Keratinocyte (primary cell): Measurements from ENCODE around the gene NDUFS6.
"Not testable (repeated sequence)": the region's sequence is repeated elsewhere in the genome, so short reads cannot be mapped to it uniquely, and the experiment has no call there.

ENCODE experiments used
- CTCF ChIP-seq, 3 experiments: IDR thresholded peaks in 1 of 3; conservative IDR thresholded peaks in 1 of 3; optimal IDR thresholded peaks in 1 of 3; 2 replicates in 2 of 3; 3 replicates in 1 of 3; pipeline versions ENCODE3 to v1.5.1; 2011; ENCODE audit warnings: low read length in 3 of 3, mild to moderate bottlenecking in 3 of 3, moderate library complexity in 2 of 3, control low read depth in 1 of 3, inconsistent platforms in 1 of 3; ENCODE audit not compliant: insufficient read depth in 2 of 3; ENCODE audit errors: extremely low read depth in 1 of 3
- EZH2 ChIP-seq: IDR thresholded peaks from one replicate; pipeline ENCODE4 v1.6.1; 2012; ENCODE audit warnings: inconsistent platforms, mild to moderate bottlenecking, low read length, moderate library complexity

DNA sequence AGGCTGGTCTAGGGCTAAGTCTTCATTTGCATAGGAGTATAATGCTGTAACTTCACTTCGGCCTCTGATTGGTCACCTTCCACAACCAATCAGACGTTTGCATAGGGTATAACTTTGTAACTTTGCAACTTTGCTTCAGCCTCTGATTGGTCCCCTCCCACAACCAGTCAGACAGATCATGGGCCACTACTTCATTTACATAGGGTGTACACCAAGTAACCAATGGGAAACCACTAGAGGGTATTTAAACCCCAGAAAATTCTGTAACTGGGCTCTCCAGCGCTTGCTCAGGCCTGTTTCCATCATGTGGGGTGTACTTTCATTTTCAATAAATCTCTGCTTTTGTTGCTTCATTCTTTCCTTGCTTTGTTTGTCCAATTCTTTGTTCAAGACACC is 11.8 kb upstream of the NDUFS6 start:
- not testable (repeated sequence) for TF ChIP-seq CTCF (optimal IDR thresholded peaks at IDR 0.05 in 1 of 3, IDR thresholded peaks at IDR 0.05 in 1 of 3, conservative IDR thresholded peaks at IDR 0.05 in 1 of 3; ENCODE audit: extremely low read depth in 1 of 3, insufficient read depth in 2 of 3, low read length in 3 of 3); EZH2
